HL-60 (cell line): ENCODE data around the gene SDHA.
A peak's percentile ranks its signal among the peaks of the same experiment; 100 is the strongest.
"Not testable (repeated sequence)": the region's sequence is repeated elsewhere in the genome, so short reads cannot be mapped to it uniquely, and the experiment has no call there.

Experiments used
- DNase-seq, 2 experiments: peaks; one replicate each; pipeline ENCODE4 v3.0.0-alpha.2; 2010 to 2020; ENCODE audit warnings: low read depth in 1 of 2, low spot score in 1 of 2
- H3K27ac ChIP-seq: fragments of 250-450 bp; sonication (Bioruptor Pico); replicated peaks from 2 replicates; pipeline ENCODE4 v1.5.1; 2020; ENCODE audit warnings: mild to moderate bottlenecking, moderate library complexity
- H3K27me3 ChIP-seq: fragments of 250-450 bp; sonication (Bioruptor Pico); 2 replicates; pipeline ENCODE4 v1.5.1; 2021; ENCODE audit warnings: mild to moderate bottlenecking, moderate library complexity; ENCODE audit not compliant: insufficient read depth, poor library complexity, severe bottlenecking
- H3K4me3 ChIP-seq: replicated peaks from 2 replicates; pipeline ENCODE4 v1.5.1; 2011; ENCODE audit warnings: mild to moderate bottlenecking, control low read depth, low read length; ENCODE audit not compliant: insufficient read depth
- GABPA ChIP-seq: IDR thresholded peaks from 2 replicates; pipeline ENCODE4 v1.6.1; 2012; ENCODE audit warnings: low read depth
- POLR2AphosphoS5 ChIP-seq: IDR thresholded peaks from 2 replicates; pipeline ENCODE4 v1.6.1; 2012; ENCODE audit warnings: low read depth
- SPI1 ChIP-seq: IDR thresholded peaks from 2 replicates; pipeline ENCODE4 v1.6.1; 2012; ENCODE audit warnings: low read depth, mild to moderate bottlenecking, borderline replicate concordance
- TF ChIP-seq, protein P1 (sequence below): IDR thresholded peaks from 2 replicates; pipeline ENCODE4 v1.6.1; 2012; ENCODE audit warnings: low read depth; ENCODE audit not compliant: insufficient replicate concordance
- TF ChIP-seq, protein P2 (sequence below): IDR thresholded peaks from one replicate; pipeline ENCODE4 v1.5.1; 2011; ENCODE audit warnings: low read length, control low read depth, inconsistent platforms; ENCODE audit not compliant: insufficient read depth

SDHA gene

DNA sequence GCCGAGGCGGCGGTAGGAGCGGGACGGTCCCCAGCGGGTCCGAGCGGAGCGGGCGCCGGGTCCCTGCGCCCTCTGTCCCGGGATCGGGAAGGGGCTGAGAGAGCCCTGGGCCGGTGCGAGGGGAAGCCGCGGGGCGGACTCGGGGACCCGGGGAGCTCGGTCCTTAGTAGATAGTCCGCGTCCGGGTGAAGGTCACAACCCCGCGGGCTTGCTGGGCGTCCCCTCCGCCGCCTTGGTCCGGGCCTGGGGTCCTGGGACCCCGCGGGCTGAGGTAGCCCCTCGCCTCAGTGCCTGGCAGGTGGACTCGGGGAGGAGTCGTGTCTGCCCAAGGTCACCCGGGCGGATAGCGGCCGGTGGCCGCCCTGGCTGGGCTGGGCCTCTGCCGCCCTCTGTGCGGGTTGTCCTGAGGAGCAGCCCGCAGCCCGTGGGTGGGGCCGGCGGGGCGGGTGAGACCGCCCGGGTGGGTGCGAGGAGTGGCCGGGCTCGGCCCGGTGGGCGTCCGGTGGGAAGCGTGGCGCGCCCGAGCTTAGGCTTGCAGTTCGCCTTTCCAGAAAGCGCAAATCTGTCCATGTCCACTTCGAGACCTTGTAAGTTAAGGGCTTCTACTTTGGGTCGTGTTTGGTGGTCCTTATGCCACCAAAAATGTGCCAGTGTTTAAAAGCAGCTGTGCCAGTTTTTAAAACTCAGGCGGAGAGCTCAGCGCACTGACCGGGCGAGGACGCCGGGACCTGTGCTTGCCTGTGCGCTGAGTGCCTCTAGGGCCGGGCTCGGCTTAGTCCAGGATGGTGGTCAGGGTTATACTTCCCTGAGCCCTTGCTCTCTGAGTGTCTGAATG lies 554 bp downstream of the SDHA start:
- peak in 1 of 2 experiments; percentile 22 for DNase-seq
- Histone ChIP-seq H3K27me3 (no peaks in the 10 kb centered on the region), H3K27ac (peak overlapping the region; percentile 69), H3K4me3 (peak overlapping the region; percentile 95)
- TF ChIP-seq POLR2AphosphoS5 = no peak

DNA sequence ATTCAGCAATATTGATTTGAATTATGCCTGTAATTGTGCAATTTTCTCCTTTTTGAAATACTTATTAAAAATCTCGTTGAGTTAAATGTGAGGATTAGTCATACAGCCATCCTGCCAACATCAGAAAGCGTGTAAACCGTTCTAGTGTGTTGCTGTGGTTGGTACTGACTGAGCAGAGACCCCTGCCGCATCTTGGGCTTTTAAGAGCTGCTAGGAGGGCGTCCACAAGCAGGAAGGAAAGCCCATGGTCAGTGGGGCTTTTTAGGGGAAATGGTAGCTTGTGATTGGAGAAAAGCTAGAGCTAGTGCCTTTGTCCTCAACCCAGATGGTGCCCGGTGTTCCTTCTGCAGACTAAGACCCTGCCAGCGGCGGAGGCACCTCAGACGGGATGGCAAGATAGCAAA lies 1.3 kb downstream of the SDHA start:
- H3K27me3 ChIP-seq = no peaks in the 10 kb centered on the region
- no peak overlapping the region for H3K27ac ChIP-seq
- H3K4me3 ChIP-seq = peak overlapping the region; percentile 95
- DNase-seq = no peak
- TF ChIP-seq, protein P1, sequence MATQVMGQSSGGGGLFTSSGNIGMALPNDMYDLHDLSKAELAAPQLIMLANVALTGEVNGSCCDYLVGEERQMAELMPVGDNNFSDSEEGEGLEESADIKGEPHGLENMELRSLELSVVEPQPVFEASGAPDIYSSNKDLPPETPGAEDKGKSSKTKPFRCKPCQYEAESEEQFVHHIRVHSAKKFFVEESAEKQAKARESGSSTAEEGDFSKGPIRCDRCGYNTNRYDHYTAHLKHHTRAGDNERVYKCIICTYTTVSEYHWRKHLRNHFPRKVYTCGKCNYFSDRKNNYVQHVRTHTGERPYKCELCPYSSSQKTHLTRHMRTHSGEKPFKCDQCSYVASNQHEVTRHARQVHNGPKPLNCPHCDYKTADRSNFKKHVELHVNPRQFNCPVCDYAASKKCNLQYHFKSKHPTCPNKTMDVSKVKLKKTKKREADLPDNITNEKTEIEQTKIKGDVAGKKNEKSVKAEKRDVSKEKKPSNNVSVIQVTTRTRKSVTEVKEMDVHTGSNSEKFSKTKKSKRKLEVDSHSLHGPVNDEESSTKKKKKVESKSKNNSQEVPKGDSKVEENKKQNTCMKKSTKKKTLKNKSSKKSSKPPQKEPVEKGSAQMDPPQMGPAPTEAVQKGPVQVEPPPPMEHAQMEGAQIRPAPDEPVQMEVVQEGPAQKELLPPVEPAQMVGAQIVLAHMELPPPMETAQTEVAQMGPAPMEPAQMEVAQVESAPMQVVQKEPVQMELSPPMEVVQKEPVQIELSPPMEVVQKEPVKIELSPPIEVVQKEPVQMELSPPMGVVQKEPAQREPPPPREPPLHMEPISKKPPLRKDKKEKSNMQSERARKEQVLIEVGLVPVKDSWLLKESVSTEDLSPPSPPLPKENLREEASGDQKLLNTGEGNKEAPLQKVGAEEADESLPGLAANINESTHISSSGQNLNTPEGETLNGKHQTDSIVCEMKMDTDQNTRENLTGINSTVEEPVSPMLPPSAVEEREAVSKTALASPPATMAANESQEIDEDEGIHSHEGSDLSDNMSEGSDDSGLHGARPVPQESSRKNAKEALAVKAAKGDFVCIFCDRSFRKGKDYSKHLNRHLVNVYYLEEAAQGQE = no peak
- TF ChIP-seq SPI1 (no peak), POLR2AphosphoS5 (no peak), GABPA (no peak)
- TF ChIP-seq, protein P2, sequence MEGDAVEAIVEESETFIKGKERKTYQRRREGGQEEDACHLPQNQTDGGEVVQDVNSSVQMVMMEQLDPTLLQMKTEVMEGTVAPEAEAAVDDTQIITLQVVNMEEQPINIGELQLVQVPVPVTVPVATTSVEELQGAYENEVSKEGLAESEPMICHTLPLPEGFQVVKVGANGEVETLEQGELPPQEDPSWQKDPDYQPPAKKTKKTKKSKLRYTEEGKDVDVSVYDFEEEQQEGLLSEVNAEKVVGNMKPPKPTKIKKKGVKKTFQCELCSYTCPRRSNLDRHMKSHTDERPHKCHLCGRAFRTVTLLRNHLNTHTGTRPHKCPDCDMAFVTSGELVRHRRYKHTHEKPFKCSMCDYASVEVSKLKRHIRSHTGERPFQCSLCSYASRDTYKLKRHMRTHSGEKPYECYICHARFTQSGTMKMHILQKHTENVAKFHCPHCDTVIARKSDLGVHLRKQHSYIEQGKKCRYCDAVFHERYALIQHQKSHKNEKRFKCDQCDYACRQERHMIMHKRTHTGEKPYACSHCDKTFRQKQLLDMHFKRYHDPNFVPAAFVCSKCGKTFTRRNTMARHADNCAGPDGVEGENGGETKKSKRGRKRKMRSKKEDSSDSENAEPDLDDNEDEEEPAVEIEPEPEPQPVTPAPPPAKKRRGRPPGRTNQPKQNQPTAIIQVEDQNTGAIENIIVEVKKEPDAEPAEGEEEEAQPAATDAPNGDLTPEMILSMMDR = no peak

DNA sequence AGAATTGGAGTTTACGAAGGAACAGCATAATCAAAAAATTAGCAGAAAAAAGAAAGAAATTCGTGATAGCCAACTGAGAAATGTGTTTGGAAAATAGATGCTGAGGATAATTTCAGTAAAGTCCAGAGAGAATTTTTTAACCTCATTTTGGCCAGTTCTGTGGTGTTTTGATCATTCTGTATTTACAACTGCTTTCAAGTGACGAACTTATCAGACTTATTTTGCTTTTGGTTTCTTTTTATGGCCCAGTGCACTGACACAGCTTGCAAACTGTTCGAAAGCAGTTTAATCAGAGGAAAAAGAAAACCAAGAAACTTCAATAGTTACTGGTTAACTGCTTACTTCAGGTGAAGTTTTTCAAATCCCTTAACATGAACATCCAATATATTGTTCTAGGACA lies 1.9 kb downstream of the SDHA start:
- Histone ChIP-seq H3K27me3 (no peaks in the 10 kb centered on the region), H3K4me3 (no peak overlapping the region), H3K27ac (no peak overlapping the region)
- DNase-seq = no peak
- no peak for TF ChIP-seq POLR2AphosphoS5
- no peak for TF ChIP-seq GABPA
- TF ChIP-seq SPI1 = no peak
- TF ChIP-seq, protein P2 = no peak
- TF ChIP-seq, protein P1 = no peak

DNA sequence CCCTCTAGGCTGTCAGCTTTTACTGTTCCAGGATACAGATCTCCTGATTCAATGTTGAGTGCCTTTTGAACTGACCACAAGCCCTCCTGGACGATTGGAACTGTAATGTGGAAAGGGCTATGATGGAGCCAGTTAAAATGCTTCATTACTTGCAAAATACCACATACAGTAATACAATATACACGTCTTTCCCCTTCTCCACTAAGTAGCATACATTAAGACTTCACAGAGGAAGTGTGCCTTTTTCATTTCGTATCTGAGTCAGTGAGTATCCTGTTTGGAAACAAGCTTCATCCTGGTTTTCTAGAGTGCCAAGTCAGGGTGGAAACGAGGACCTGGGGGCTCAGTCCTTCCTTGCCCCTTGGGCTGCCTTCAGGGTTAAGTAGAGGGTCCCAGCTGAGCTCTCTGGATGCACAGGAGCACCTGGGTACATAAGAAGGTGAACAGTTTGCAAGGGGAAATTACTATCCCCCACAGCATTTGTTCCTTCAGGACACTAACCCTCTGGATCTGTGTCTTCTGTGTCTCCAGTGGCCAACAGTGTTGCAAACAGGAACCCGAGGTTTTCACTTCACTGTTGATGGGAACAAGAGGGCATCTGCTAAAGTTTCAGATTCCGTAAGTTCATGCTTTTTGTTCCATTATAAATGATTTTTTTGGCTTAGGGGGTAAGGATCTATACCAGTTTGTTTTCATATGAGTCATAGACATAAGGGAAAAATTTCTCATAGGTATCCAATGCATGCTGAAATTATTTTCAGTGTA lies 5.0 kb downstream of the SDHA start:
- not testable (repeated sequence) for H3K4me3 ChIP-seq, H3K27ac ChIP-seq, DNase-seq, H3K27me3 ChIP-seq
